CD14-positive monocyte (primary cell): Measurements from ENCODE around the gene CAMK1. TPM values are rescaled to one million over a fixed set of nuclear protein-coding genes. Genes with fewer than 3 reads are reported as not detected.
A peak's percentile ranks its signal among the peaks of the same experiment; 100 is the strongest.

Experiments
- DNase-seq, 3 donors: peaks; one replicate each; pipeline ENCODE4 v3.0.0-alpha.2; 2011 to 2022
- H2AFZ ChIP-seq: 2 replicates; pipeline ENCODE4 v1.6.0; 2012; ENCODE audit warnings: mild to moderate bottlenecking, low read depth, low read length, inconsistent platforms; ENCODE audit not compliant: insufficient read depth, poor library complexity, severe bottlenecking
- H3K27ac ChIP-seq, 2 donors: 1 replicate in 1 of 2; 2 replicates in 1 of 2; pipeline ENCODE4 v1.5.1; 2012 to 2013; ENCODE audit warnings: low read length in 2 of 2, control low read depth in 1 of 2, inconsistent platforms in 1 of 2, low read depth in 1 of 2, mild to moderate bottlenecking in 1 of 2
- H3K27me3 ChIP-seq, 2 donors: one replicate each; pipeline versions ENCODE4 v1.6.0 to v1.6.1; 2011 to 2013; ENCODE audit warnings: low read length in 2 of 2; ENCODE audit not compliant: control insufficient read depth in 2 of 2, insufficient read depth in 2 of 2
- H3K36me3 ChIP-seq, 2 donors: replicated peaks in 1 of 2; 1 replicate in 1 of 2; 2 replicates in 1 of 2; pipeline versions ENCODE4 v1.5.1 to v1.6.1; 2012 to 2013; ENCODE audit warnings: low read length in 2 of 2, control low read depth in 1 of 2, inconsistent platforms in 1 of 2, mild to moderate bottlenecking in 1 of 2; ENCODE audit not compliant: insufficient read depth in 2 of 2, control insufficient read depth in 1 of 2
- H3K4me1 ChIP-seq, 2 donors: 1 replicate in 1 of 2; 2 replicates in 1 of 2; pipeline versions ENCODE4 v1.5.1 to v1.6.1; 2012 to 2013; ENCODE audit warnings: low read length in 2 of 2, control low read depth in 1 of 2, inconsistent platforms in 1 of 2, mild to moderate bottlenecking in 1 of 2, moderate library complexity in 1 of 2; ENCODE audit not compliant: insufficient read depth in 2 of 2, control insufficient read depth in 1 of 2
- H3K4me2 ChIP-seq: replicated peaks from 2 replicates; pipeline ENCODE3; 2012; ENCODE audit warnings: low read length, moderate library complexity, mild to moderate bottlenecking; ENCODE audit not compliant: poor library complexity, severe bottlenecking; ENCODE audit errors: extremely low read depth
- H3K4me3 ChIP-seq, 3 experiments: fragments of 200-600 bp in 1 of 3; sonication (generic) in 1 of 3; replicated peaks in 1 of 3; 1 replicate in 2 of 3; 2 replicates in 1 of 3; pipeline ENCODE4 v1.5.1; 2011 to 2013; ENCODE audit warnings: low read length in 3 of 3, mild to moderate bottlenecking in 3 of 3, control low read depth in 2 of 3, low read depth in 2 of 3, inconsistent platforms in 1 of 3, moderate library complexity in 1 of 3
- H3K79me2 ChIP-seq: 2 replicates; pipeline ENCODE4 v1.6.0; 2012; ENCODE audit warnings: mild to moderate bottlenecking, control low read depth, inconsistent platforms, low read length, moderate library complexity; ENCODE audit not compliant: insufficient read depth
- H3K9ac ChIP-seq: 2 replicates; pipeline ENCODE4 v1.6.0; 2017; ENCODE audit warnings: low read length, mild to moderate bottlenecking; ENCODE audit not compliant: insufficient read depth, poor library complexity, severe bottlenecking
- H3K9me3 ChIP-seq, 2 donors: replicated peaks in 1 of 2; 1 replicate in 1 of 2; 2 replicates in 1 of 2; pipeline versions ENCODE4 v1.5.1 to v1.6.1; 2012 to 2013; ENCODE audit warnings: low read length in 2 of 2, control low read depth in 1 of 2; ENCODE audit not compliant: control insufficient read depth in 1 of 2, insufficient read depth in 1 of 2
- H4K20me1 ChIP-seq: 2 replicates; pipeline ENCODE4 v1.6.0; 2012; ENCODE audit warnings: mild to moderate bottlenecking, low read length, control low read depth, moderate library complexity; ENCODE audit not compliant: insufficient read depth
- H3K27ac Mint-ChIP-seq, 7 donors: one replicate each; pipeline ENCODE4 v1.8.0; 2020; ENCODE audit warnings: mild to moderate bottlenecking in 7 of 7, mixed read lengths in 7 of 7, moderate library complexity in 6 of 7, inconsistent platforms in 2 of 7
- H3K27me3 Mint-ChIP-seq, 3 donors: one replicate each; pipeline ENCODE4 v1.8.0; 2021 to 2022; ENCODE audit warnings: low read depth in 3 of 3, mild to moderate bottlenecking in 3 of 3, mixed read lengths in 3 of 3, moderate library complexity in 3 of 3, inconsistent platforms in 1 of 3
- H3K36me3 Mint-ChIP-seq, 2 donors: one replicate each; pipeline ENCODE4 v1.8.0; 2020; ENCODE audit warnings: mixed read lengths in 2 of 2, inconsistent platforms in 1 of 2, mild to moderate bottlenecking in 1 of 2
- H3K4me1 Mint-ChIP-seq: one replicate; pipeline ENCODE4 v1.8.0; 2020; ENCODE audit warnings: mild to moderate bottlenecking, mixed read lengths
- H3K4me3 Mint-ChIP-seq, 2 donors: one replicate each; pipeline ENCODE4 v1.8.0; 2020; ENCODE audit warnings: mild to moderate bottlenecking in 2 of 2, mixed read lengths in 2 of 2, moderate library complexity in 1 of 2
- H3K9me3 Mint-ChIP-seq, 7 donors: one replicate each; pipeline ENCODE4 v1.8.0; 2020 to 2022; ENCODE audit warnings: mixed read lengths in 7 of 7, mild to moderate bottlenecking in 6 of 7, moderate library complexity in 6 of 7, inconsistent platforms in 2 of 7
- WGBS: methylation state at CpG from one replicate; pipeline ENCODE4 v1.1.5; 2013; ENCODE audit warnings: missing lambda C conversion rate; ENCODE audit not compliant: insufficient coverage; 5-methylcytosine and 5-hydroxymethylcytosine counted together
- intact Hi-C, 2 donors: fragments of 100-400 bp; cut with micrococcal nuclease; formaldehyde crosslinking; loops; one replicate each; pipeline versions ENCODE4 v1.15.0 to v1.15.1; 2023
- polyA plus RNA-seq, 3 donors: library from polyadenylated mRNA; depleted of rRNA in 1 of 3; unstranded in 2 of 3; stranded (reverse) in 1 of 3; fragments of 300-500 nt in 2 of 3; fragments of >200 nt in 1 of 3; fragmentation: Illumina TruSeq in 2 of 3; gene quantifications; 1 replicate in 2 of 3; 2 replicates in 1 of 3; pipeline ENCODE4 v1.2.3, GENCODE V29; 2012 to 2021
- TF ChIP-seq, protein P1 (sequence below): fragments of 200-600 bp; IDR thresholded peaks from one replicate; pipeline ENCODE4 v1.8.0; 2022; ENCODE audit warnings: antibody characterized with exemption, mild to moderate bottlenecking

CAMK1 gene
- polyA plus RNA-seq, 3 donors: 106 to 137 (median 118) TPM

GRCh38 chr3:9794400-9794799 is 24.7 kb upstream of the CAMK1 start:
- H3K4me2 ChIP-seq: peak overlapping the region; percentile 86
- TF ChIP-seq, protein P1, sequence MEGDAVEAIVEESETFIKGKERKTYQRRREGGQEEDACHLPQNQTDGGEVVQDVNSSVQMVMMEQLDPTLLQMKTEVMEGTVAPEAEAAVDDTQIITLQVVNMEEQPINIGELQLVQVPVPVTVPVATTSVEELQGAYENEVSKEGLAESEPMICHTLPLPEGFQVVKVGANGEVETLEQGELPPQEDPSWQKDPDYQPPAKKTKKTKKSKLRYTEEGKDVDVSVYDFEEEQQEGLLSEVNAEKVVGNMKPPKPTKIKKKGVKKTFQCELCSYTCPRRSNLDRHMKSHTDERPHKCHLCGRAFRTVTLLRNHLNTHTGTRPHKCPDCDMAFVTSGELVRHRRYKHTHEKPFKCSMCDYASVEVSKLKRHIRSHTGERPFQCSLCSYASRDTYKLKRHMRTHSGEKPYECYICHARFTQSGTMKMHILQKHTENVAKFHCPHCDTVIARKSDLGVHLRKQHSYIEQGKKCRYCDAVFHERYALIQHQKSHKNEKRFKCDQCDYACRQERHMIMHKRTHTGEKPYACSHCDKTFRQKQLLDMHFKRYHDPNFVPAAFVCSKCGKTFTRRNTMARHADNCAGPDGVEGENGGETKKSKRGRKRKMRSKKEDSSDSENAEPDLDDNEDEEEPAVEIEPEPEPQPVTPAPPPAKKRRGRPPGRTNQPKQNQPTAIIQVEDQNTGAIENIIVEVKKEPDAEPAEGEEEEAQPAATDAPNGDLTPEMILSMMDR: no peak
- H3K4me1 Mint-ChIP-seq: peaks cover 35% of the 10 kb centered on the region
- H3K36me3 Mint-ChIP-seq: peaks cover 31 to 58% of the 10 kb centered on the region in 2 donors
- peaks cover 39 to 42% of the 10 kb centered on the region in 2 donors for H3K4me1 ChIP-seq
- peaks cover 0 to 3% (median 0%) of the 10 kb centered on the region in 7 donors for H3K9me3 Mint-ChIP-seq
- H3K27me3 ChIP-seq: no peaks in the 10 kb centered on the region
- H3K27ac ChIP-seq: peak overlapping the region; percentile 1 to 97
- no peak overlapping the region for H2AFZ ChIP-seq
- peaks cover 62% of the 10 kb centered on the region for H4K20me1 ChIP-seq
- peak overlapping the region; percentile 55 to 100 (median 97) for H3K27ac Mint-ChIP-seq
- peaks cover 0 to 1% (median 0%) of the 10 kb centered on the region in 3 donors for H3K27me3 Mint-ChIP-seq
- H3K9ac ChIP-seq: no peak overlapping the region
- 93% methylated on average over 10 of the region's 11 CpGs for WGBS
- H3K36me3 ChIP-seq: peaks cover 37 to 56% of the 10 kb centered on the region in 2 donors
- DNase-seq: no peak
- intact Hi-C loops: loop anchor here (5.0 to 10.0 kb wide), 5 partner anchors 48 to 150 kb away; partner anchors contain the start of genes MTMR14 (in 2 of the 2), RPUSD3 (in 2 of the 2) and BRPF1 (in 1 of the 2)
- no peaks in the 10 kb centered on the region for H3K9me3 ChIP-seq
- peaks cover 95% of the 10 kb centered on the region for H3K79me2 ChIP-seq
- peak overlapping the region; percentile 39 to 99 for H3K4me3 Mint-ChIP-seq
- peak overlapping the region in 1 of 3 experiments; percentile 96 for H3K4me3 ChIP-seq

GRCh38 chr3:9793161-9793781 is 23.5 kb upstream of the CAMK1 start:
- peaks cover 0 to 1% (median 0%) of the 10 kb centered on the region in 3 donors for H3K27me3 Mint-ChIP-seq
- peaks cover 30 to 61% of the 10 kb centered on the region in 2 donors for H3K36me3 Mint-ChIP-seq
- H3K4me3 Mint-ChIP-seq: peak overlapping the region; percentile 93 to 99
- DNase-seq: peak; percentile 58 to 79 (median 60)
- Histone ChIP-seq H2AFZ (peak overlapping the region; percentile 81), H3K9ac (peak overlapping the region; percentile 99), H3K4me1 (peaks cover 39 to 42% of the 10 kb centered on the region in 2 donors), H3K27ac (peak overlapping the region; percentile 91 to 97), H3K4me2 (peak overlapping the region; percentile 86), H3K79me2 (peaks cover 87% of the 10 kb centered on the region), H4K20me1 (peaks cover 50% of the 10 kb centered on the region), H3K36me3 (peaks cover 31 to 52% of the 10 kb centered on the region in 2 donors), H3K9me3 (no peaks in the 10 kb centered on the region), H3K27me3 (no peaks in the 10 kb centered on the region), H3K4me3 (peak overlapping the region; percentile 76 to 96 (median 77))
- H3K4me1 Mint-ChIP-seq: peaks cover 35% of the 10 kb centered on the region
- H3K27ac Mint-ChIP-seq: peak overlapping the region; percentile 87 to 100 (median 99)
- intact Hi-C loops: loop anchor here (2.0 to 10.0 kb wide), 10 partner anchors 42 to 528 kb away; partner anchors contain the start of genes BRPF1 (in 2 of the 2), MTMR14 (in 2 of the 2), RPUSD3 (in 2 of the 2) and OGG1 (in 1 of the 2)
- 0% methylated on average over 19 of the region's 23 CpGs for WGBS
- TF ChIP-seq, protein P1: no peak
- H3K9me3 Mint-ChIP-seq: peaks cover 0 to 4% (median 0%) of the 10 kb centered on the region in 7 donors
